Stimulated activated CD8-positive, alpha-beta memory T cell treated with anti-CD3 and anti-CD28 coated beads, Interleukin-2, amount 100 ng/mL, for 1 hour (primary cell): ENCODE data around the gene FCGR3B.
"Not testable (repeated sequence)": the region's sequence is repeated elsewhere in the genome, so short reads cannot be mapped to it uniquely, and the experiment has no call there.

Source experiments
- DNase-seq, 2 donors: peaks; one replicate each; pipeline ENCODE4 v3.0.0-alpha.2; 2020; ENCODE audit warnings: low read depth in 2 of 2

The FCGR3B gene

DNA sequence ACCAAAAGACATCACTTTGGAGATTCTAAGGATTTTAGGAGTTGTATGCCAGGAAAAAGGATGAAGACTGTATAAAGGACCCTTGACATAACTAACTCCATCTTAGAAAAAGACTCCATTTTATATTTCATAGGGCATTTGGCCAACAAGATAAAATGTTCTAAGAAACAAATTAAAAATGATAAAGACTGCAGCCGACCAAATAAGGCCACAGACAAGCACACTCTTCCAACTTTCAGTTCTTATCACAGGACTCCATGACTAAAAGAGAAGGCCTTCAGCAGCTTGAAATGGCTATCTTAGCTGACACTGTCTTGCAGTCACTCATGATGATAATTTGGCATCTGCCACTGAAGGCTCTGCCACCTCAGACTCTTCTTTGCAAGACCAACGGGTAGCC is 8.2 kb upstream of the FCGR3B start:
- not testable (repeated sequence) for DNase-seq

GRCh38 chr1:161638251-161638993 is 7.4 kb upstream of the FCGR3B start:
- DNase-seq: not testable (repeated sequence)

GRCh38 chr1:161636976-161637375 is 6.0 kb upstream of the FCGR3B start:
- not testable (repeated sequence) for DNase-seq

- not testable (repeated sequence) for DNase-seq
Observed at GRCh38 chr1:161636189-161636782, 5.3 kb upstream of the FCGR3B start.

GRCh38 chr1:161634993-161635392 is 4.0 kb upstream of the FCGR3B start:
- DNase-seq: not testable (repeated sequence)

- not testable (repeated sequence) for DNase-seq
Observed at GRCh38 chr1:161630128-161630742, 741 bp downstream of the FCGR3B start.

GRCh38 chr1:161626445-161627146 is 4.4 kb downstream of the FCGR3B start:
- DNase-seq: not testable (repeated sequence)

- DNase-seq: not testable (repeated sequence)
Observed at GRCh38 chr1:161624605-161625004, 6.4 kb downstream of the FCGR3B start.

GRCh38 chr1:161623401-161624051 is 7.5 kb downstream of the FCGR3B start:
- DNase-seq: not testable (repeated sequence)

GRCh38 chr1:161622054-161622453 is 8.9 kb downstream of the FCGR3B start:
- not testable (repeated sequence) for DNase-seq

DNA sequence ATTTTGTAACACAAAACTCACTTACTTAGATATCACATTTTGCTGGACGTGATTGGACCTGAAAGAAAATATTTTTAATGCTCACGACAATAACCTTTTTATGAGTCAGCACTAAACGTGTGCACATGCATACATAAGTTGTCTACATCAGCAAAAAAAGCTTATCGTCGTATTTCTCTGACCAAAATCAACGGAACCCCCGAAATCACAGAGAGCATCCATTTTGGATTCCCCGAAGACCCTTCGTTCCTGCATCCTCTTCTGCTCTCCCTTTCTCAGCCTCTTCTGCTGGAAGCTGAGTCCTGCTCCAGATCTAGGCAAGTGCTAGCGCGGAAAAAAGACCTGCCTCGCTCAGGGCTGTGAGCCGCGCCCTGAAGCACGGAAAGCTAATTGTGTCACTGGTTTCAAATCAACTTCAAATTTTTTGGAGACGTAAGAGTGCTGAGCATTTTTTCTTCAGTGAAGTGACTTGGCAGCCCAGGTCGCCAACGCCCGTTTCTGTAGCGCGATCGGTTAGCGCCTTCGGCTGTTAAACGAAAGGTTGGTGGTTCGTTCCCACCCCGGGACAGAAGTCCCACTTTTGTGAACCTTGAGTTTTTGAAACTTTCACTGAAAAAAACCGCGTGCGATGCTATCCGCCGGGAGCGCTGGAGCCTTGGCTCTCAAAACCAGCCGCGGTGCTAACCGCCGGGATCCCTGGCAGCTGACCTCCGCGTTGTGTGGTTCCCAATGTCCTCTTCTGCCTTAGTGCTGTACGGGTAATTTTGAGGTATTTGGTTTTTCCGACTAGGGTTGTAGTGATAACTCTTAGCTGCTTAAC is 9.6 kb downstream of the FCGR3B start:
- DNase-seq: peak; percentile 33 to 58

DNA sequence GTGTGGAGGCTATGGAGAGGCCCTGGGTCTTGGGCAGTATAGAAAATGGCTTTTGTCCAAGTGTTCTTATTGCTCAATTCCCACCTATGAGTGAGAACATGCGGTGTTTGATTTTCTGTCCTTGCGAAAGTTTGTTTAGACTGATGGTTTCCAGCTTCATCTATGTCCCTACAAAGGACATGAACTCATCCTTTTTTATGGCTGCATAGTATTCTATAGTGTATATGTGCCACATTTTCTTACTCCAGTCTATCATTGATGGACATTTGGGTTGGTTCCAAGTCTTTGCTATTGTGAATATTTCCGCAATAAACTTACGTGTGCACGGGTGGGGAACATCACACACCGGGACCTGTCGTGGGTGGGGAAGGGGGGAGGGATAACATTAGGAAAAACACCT is 10.6 kb downstream of the FCGR3B start:
- not testable (repeated sequence) for DNase-seq

DNA sequence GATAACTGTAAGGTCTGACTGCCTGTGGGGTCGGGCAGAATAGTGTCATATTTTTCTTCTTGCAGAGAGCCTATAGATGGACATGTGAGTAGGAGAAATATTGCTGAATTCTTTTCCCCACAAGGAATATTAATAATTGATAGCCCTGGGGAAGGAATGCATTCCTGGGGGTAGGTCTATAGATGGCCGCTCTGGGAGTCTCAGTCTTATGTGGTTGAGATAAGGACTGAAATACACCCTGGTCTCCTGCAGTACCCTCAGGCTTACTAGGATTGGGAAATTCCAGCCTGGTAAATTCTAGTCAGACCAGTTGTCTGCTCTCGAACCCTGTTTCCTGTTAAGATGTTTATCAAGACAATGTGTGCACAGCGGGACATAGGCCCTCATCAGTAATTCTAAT is 12.5 kb downstream of the FCGR3B start:
- DNase-seq: not testable (repeated sequence)

DNA sequence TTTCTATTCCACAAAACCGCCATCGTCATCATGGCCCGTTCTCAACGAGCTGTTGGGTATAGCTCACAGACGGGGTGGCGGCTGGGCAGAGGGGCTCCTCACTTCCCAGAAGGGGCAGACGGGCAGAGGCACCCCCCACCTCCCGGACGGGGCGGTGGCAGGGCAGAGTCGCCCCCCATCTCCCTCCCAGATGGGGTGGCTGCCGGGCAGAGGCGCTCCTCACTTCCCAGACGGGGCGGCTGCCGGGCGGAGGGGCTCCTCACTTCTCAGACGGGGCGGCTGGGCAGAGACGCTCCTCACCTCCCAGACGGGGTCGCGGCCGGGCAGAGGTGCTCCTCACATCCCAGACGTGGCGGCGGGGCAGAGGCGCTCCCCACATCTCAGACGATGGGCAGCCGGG is 14.6 kb downstream of the FCGR3B start:
- not testable (repeated sequence) for DNase-seq

DNA sequence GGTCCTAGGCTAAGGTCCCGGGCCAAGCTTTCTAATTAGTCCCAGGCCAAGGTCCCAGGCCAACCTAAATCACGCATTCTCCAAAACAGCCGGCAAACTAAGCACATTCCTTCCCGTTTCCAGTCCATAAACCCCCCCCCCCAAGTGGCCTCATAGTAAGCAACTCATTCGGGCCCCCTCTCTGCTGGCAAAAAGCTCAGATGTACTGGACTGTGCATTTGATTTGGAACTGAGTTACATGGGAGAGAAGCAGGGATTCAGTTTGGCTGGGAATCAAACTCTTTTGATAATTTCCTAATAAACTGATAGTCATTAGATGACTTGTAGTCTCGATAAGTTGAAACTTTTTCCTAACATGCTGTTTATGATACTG is 17.8 kb downstream of the FCGR3B start:
- DNase-seq: not testable (repeated sequence)

DNA sequence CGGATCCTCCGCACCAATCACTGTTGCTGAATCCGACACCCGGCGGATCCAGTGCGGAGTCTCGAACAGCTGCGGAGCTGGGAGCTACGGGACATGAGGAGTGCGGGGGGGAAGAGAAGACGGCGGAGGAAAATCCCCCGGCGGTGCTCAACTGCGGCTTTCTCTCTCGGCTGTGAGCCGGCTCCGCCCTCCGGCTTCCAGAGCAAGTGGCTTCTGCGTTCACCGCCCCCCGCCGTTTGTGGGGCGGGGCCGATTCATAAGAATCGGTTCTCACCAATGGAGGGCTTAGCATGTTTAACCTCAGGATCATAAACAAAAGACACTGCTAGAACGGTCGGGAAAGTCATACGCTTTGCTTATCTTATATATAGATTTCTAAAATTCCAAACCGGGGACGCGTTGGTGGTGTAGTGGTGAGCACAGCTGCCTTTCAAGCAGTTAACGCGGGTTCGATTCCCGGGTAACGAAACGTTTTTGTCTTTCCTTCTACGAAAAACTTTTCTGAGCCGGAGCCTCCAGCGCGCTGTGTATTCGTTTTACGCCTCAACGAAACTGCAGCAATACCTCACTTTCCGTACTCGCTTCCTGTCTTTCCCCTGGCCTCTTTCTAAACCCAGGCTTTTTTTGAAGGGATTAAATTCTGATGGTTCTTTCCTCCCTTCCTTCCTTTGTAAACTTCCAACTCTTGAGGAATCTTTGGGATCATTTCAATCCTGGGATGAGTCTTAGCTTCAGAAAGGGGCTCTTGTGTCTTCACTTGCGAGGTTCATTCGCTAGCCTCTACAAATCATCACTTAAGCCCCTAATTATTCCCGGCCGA is 18.4 kb downstream of the FCGR3B start:
- DNase-seq: peak; percentile 61 to 83

DNA sequence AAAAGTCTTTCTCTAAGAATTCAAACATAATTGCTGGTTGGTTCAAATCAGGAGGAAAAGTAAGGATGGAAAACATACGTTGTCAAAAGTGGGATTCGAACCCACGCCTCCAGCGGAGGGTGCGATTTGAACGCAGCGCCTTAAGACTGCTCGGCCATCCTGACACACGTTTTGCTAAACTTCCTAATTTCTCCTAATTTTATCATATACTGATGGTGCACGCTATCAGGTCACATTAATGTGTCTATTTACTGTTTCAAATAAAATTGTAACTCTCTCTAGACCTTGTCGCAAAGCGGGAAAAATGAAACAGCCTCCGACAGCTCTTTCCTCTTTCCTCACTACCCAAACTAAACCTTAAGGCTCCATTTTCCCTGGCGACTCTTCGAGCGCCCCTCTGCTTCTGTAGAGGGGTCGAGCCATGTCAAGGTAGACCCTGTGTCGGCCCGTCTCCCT is 19.1 kb downstream of the FCGR3B start:
- DNase-seq: not testable (repeated sequence)

GRCh38 chr1:161610198-161610597 is 20.8 kb downstream of the FCGR3B start:
- not testable (repeated sequence) for DNase-seq

- not testable (repeated sequence) for DNase-seq
Observed at GRCh38 chr1:161606541-161607336, 24.2 kb downstream of the FCGR3B start.
